GM18873 (cell line): Measurements from ENCODE around the gene NRXN3.

Experiments
- ATAC-seq: cut with Tn5 transposase; IDR thresholded peaks from one replicate; pipeline ENCODE4 v1.9.1; 2021; ENCODE audit warnings: mild to moderate bottlenecking, moderate library complexity, moderate number of reproducible peaks; ENCODE audit not compliant: unreplicated experiment, low FRiP score

The NRXN3 gene

DNA sequence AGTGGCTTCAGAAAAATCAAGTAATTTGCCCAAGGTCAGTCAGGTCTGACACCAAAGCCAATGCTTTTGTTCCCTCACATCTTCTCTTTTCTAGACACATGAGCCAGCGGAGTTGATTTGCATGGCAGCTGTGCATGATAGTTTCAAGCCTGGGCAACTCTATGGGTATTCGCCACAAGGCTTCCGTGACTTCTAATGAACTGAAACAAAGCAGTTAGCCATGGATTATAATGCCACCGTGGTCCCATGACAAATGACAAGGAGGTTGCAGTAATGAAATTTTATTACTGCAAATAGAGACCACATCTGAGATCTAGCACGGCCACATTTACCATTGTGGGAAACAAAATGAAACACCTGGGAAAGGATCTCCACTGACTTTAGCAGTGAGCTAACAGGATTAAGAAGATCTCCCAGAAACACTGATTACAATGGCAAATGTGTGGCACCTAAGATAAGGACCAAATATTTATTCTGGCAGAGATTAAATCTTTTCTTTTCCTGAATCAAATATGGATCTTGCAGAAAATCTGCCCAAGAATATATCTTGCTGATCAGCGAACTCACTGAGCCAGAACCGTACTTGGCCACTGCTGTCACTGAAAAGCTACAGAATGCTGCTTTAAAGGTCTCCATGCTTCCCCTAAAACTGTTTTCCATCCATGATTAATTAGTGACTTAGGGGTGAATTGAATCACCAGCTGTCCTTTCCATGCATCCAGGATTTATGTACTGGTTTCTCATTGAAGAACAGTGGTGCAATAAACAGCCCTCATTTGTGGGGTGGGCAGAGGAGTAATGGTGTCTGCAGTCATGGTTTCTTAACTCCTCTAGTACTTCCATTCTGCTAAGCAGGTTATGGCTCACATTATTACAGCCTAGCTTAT lies 1490.1 kb downstream of the NRXN3 start:
- ATAC-seq: no peak

GRCh38 chr14:79661752-79662151 lies 1491.6 kb downstream of the NRXN3 start:
- no peak for ATAC-seq

DNA sequence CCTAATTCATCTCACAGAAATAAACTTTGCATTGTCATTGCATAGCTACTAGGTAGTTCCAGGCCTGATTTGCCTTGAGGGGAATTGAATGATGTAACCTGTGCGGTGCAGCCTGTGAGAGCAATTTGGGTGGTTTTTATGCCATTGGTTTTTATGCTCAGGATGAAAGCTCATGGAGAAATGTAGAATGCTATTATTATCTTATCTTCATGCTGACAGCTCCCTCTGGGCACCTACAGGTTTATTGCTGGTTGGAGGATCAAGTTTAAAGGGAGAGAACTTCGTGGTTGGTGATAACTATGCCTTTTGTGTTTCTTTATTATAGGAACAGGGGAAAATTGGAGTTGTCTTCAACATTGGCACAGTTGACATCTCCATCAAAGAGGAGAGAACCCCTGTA lies 1493.3 kb downstream of the NRXN3 start:
- ATAC-seq: no peak

DNA sequence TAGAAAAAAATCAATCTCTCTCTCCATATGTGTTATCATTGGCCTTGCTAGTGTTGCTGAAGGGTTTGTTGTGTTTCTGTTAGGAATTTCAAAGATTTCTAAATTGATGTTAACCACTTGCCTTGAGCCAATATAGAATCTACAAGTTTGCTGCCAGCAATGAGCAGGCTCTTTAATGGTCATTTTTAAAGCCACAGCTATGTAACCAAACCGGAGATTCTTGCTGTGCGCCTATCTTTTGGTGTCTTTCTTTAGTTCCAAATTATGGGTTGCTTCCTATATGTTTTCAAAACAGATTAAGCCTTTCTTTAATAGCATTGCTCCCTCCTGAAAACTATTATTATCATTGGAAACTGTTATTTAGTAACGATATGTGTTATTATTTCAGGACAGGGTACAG lies 1495.4 kb downstream of the NRXN3 start:
- no peak for ATAC-seq

- no peak for ATAC-seq
Measured at GRCh38 chr14:79668951-79669350, 1498.8 kb downstream of the NRXN3 start.

DNA sequence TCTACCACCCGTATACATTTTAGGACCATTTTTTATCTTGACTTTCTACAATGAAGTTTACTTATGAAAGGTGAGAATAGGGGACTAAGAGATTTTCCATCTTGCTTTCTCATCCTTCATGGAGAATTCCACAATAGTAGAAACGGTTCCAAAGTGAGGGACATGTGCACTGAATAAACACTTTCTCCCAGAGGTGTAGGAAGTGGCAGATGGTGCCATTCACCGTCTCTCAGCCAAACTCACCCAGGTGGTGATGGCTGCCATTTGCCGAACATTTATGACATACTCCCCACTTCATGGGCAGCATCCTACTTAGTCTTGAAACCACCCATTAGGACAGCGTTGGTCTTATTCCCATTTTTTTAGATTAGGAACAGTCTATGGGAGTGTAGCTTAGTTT lies 1500.6 kb downstream of the NRXN3 start:
- no peak for ATAC-seq

DNA sequence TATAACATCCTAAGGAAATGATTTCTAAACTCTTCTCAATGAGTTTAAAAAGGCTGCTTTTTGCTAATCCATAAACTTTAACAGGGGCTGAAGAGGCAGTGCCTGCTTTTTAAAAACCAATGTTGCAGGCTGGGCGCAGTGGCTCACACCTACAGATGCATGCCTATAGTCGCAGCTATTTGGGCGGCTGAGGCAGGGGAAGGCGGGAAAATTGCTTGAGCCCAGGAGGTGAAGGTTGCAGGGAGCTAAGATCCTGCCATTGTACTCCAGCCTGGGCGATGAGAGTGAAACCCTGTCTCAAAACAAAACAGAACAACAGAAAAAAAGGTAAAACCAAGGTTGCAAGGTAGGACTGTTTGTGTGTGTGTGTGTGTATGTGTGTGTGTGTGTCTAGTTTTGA lies 1509.9 kb downstream of the NRXN3 start:
- ATAC-seq: no peak

- ATAC-seq: no peak
Measured at GRCh38 chr14:79686196-79686595, 1516.0 kb downstream of the NRXN3 start.

DNA sequence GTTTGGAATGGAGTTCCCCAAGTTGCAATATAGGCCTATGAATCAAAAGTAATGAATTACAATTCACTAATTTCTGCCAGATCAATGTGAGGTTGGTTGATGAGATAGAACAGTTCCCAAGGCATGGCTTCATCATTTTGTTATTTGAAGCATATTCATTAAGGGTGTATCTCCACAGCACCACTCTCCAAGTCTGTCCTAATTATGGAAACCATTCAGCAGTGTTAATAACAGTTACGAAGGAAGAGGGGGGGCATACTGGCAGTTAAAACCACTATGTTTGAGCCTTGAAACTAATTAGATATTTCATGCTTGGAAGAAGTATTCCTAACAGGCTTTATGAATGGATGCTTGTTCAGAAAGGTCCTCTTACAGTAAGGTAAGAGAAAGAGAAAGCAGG lies 1520.8 kb downstream of the NRXN3 start:
- no peak for ATAC-seq

DNA sequence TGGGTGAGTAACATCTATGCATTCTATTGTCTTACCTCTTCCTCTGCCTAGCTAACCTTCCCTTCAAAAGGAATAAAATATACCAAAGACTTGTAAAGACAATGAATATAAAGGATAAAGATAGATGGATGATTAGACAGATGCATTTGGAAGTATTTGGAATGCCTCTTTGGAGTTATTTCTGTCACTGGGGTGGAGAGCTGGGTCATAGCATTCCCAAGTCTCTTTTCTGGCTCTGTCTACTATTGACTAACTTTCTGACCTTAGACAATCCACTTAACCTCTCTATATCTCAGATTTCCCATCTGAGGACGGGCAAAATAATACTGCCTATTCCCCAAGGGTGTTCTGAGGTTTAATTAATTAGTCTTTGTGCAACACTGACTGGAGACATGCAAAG lies 1523.8 kb downstream of the NRXN3 start:
- no peak for ATAC-seq

GRCh38 chr14:79695307-79695706 lies 1525.1 kb downstream of the NRXN3 start:
- no peak for ATAC-seq

- no peak for ATAC-seq
Measured at GRCh38 chr14:79698298-79698711, 1528.1 kb downstream of the NRXN3 start.

GRCh38 chr14:79699206-79699605 lies 1529.0 kb downstream of the NRXN3 start:
- ATAC-seq: no peak

DNA sequence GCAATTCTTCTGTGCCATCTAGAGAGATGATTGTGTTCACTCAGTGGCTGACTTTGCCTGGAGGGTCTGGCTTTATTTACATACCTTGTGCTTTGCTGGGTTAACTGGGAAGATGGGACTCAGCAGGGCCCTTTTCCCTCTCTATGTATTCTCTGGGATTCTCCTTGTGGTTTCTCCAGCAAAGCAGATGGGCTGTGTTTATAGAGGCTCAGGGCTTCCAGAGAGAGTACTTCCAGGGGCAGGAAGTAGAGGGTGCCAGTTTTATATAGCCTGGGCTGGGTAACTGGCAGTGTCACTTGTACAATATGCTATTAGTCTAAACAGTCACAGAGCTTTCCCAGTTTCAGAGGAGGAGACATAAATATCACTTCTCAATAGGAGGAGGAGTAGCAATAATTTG lies 1531.2 kb downstream of the NRXN3 start:
- ATAC-seq: no peak

- no peak for ATAC-seq
Measured at GRCh38 chr14:79702197-79702596, 1532.0 kb downstream of the NRXN3 start.

- ATAC-seq: no peak
Measured at GRCh38 chr14:79703209-79703608, 1533.0 kb downstream of the NRXN3 start.

DNA sequence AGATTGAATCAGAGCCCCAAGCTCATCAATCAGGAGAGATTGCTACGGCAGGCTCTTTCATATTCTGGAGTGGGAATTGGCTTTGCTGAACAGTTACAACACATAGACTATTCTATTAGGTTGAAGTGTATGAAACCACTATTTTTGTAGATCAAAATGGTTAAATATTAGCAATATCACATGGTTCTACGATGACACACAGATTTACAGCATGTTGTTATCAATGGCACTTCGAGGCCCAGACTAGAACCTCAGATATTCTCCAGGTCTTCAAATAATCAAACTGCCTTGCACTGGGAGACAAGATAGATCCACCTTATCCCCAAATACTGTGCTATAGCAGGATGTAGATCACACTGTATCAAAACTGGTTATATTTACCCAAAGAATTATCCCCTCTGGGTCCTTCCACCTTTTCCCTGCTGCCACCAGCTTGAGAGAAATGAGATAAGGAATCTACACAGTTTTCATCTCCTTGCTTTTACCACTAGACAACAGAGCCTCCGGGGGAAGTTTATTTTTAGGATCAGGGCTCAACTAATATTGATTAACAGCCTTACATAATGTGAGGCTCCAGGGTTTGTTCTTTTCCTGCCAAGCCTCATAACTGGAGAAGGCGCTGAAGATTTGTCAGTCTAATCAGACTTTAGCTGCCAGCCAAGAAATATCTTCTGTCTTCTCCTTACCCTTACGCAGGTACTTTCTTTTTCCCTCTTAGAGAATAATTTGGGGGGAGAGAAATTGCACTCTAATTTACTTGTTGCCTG lies 1534.1 kb downstream of the NRXN3 start:
- ATAC-seq: no peak

DNA sequence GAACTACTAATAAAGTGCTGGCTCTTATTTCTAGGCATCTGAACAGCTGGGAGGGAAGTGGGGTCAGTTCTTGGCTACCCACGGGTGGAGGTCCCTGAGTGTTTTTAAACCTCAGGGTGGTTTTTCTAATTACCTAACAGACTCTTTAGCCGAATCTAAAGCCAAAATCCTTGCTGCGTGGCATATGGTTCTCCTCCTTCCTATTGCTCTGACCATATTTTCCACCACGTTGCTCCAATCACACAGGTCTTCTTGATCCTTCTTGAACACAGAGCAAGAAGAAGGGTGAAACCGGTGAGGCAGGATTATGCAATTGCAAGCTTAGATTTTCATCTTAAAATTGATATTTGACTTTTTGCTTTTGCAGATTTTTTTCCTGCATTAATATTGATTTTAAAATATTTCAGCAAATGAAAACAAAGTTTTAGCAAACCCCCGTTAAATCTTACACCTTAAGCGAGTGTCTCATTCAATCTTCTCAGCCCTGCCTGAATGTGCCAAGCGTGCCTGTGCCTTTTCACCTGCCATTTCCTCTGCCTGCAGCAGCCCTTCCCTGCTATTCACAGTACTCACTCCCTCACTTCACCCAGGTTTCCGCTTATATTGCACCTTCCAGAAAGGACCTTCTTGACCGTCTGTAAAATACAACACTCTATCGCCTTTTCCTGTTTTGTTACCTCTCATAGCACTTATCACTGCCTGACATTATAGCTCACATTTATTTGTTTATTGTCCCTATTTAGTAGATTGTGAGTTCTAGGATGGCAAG lies 1535.1 kb downstream of the NRXN3 start:
- no peak for ATAC-seq

DNA sequence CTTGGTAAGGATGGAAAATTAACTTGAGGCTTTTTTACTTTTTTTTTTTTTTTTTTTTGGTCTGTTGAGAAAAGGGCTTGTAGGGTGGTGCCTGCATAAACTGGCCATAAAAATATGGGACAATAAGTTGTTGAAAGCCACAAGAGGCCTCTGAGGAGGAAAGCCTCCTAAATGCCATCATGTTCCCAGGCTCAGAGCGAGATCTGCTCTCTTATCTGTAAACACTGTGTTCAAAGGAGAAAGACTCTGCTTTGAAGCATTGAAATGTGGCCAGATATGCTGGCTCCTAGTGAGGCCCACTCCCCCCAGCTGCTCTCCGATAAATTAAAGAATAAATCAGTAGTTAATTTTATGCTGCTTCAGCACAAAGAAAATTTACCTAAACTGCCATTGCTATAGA lies 1536.2 kb downstream of the NRXN3 start:
- no peak for ATAC-seq

GRCh38 chr14:79708426-79709388 lies 1538.5 kb downstream of the NRXN3 start:
- ATAC-seq: no peak
